Hematopoietic multipotent progenitor cell (in vitro differentiated cells): Measurements from ENCODE around the gene TMEM35B. TPM values are rescaled to one million over a fixed set of nuclear protein-coding genes. Genes with fewer than 3 reads are reported as not detected.
A peak's percentile ranks its signal among the peaks of the same experiment; 100 is the strongest.
"Not testable (repeated sequence)": the region's sequence is repeated elsewhere in the genome, so short reads cannot be mapped to it uniquely, and the experiment has no call there.

Source experiments
- DNase-seq, 3 donors: peaks; one replicate each; pipeline ENCODE4 v3.0.0-alpha.2; 2011 to 2015; ENCODE audit warnings: low read depth in 2 of 3, low spot score in 2 of 3
- total RNA-seq: library from RNA; depleted of rRNA; stranded (reverse); fragments of >200 nt; gene quantifications from one replicate; pipeline ENCODE4 v1.2.3, GENCODE V29; 2012

Gene TMEM35B
- total RNA-seq = 34.2 TPM

DNA sequence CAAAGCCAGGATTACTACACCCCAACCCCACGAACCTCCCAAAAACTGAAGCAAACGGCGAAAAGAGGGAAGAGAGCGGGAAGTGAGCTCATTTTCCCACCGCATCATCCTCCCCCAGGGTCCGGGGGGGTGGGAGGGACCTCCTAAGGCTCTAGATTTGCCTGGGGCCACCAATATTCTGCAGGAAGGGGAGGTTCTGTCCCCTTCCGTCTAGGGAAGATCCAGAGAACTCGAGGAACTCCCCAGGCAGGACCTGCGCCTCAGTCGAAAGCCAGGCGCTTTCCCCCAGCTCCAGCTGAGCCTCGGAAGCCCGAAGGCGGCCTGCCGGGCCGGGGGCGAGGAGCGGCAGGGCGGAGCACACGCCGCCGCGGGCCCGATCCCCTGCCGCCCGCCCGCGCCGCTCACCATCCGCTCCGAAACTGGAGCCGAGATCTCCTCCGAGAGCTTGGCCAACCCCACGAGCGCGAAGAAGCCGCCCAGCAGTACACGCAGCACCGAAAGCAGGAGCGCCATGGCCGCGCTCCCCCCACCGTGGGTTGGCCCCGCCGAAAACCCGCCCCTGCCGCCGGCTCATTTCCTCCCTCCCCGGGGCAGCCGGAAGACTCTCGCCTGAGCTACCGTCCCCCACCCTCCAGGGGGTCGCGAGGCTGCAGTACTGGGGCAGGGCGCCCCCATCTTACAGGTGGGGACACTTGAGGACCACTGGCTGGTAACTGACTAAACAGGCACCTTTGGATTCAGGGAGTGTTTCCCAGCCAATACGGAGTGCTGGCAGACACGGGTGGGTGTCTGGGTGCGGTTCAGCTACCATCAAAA is at the start of gene TMEM35B:
TMEM35B (minus strand) TSS at position 555 of the 816 bp plus-strand sequence; CDS start at position 513, 42 bp downstream.
- DNase-seq = peak; percentile 55 to 81 (median 73)

DNA sequence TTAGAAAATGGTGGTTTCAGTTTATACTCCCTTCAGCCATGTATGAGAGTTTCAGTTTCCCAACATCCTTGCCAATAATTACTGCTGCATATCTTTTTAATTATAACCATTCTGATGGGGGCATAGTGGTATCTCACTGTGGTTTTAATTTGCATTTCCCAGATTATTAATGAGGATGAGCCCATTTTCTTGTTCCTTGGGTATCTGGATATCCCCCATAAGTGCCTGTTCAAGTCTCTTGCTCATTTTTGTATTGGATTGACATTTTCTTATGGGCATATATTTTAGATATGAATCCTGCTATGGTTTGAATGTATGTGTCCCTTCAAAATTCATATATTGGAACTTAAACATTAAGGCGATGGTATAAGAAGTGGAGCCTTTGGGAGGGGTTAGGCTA is 48.2 kb upstream of the TMEM35B start:
- DNase-seq = no peak

DNA sequence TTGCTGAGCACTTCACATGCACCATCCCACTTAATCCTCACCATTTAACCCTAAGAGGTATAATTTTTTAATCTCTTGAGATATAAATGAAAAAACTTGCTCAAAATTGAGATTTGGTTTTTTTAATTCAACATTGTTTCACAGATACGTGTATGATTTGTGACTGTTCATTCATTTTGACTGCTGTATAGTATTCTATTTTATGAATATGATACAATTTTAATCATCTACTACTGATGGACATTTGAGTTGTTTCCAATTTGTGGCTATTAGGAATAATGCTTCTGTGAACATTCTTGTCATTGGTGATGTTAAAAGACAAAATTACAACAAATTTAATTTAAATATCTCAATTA is 47.2 kb upstream of the TMEM35B start:
- DNase-seq = no peak

DNA sequence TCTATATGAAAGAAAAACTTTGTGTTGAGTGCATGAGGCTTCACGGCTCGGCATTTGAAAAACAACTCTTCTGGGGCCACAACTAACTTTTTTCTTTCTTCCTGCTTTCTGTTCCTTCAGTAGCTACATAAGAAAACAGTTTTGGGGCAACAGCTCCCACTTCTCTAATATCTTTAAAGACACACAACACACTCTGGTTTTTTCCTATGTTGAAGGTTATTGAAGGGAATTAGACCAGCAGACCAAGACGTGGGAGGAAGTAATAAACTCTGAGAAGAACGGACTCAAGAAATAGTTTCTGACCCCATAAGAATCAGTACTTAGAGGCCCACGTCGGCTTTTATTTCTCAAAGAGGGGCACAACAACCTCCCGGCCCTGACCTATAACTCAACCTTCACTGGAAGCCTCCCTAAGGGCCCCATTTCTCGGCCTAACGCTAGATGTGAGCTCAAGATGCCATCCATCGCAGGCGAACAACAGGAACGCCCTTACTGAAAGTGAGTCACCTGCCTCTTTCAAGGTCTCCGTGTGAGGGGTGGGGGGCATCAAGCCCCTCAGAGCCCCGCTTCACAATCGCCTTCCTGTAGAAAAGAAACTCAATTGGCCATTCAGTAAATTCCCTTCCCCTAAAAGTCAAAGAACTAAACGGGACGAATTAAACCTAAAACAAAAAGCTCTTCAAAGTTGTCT is 45.8 kb upstream of the TMEM35B start:
- DNase-seq = peak in 2 of 3 donors; percentile 65 to 70

DNA sequence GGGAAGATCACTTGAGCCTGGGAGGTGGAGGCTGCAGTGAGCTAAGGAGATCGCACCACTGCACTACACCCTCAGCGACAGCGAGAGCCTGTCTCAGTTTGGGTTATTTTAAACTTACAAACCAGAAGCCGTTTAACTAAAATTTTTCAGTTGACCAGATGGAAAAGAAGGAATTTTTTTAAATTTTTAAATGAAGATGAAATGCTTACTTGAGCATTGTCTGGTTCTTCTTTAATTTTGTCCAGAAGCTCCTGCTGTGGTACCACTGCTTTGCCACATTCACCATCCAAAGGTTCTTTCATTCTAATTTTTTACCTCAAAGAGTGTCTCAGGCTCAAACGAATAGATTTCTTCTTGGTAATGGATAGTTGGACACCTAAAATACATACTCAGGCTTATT is 45.2 kb upstream of the TMEM35B start:
- DNase-seq = no peak

DNA sequence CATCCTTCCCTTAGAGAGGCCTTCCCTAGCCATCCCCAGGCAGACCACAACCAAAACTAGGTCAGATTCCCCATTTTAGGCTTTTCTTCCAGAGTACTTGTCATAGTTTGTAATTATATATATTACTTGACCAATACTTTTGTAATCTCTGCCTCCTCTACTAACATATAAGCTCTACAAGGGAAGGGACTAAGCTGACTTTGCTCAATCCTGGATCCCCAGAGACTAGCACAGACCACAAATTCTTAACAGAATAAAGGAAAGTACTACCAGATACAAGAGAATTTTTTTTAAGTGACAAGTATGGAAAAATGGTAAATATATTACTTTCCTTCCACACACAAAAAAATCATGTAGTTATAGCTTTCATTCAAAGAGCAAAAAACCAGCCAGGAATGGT is 44.6 kb upstream of the TMEM35B start:
- DNase-seq = no peak

DNA sequence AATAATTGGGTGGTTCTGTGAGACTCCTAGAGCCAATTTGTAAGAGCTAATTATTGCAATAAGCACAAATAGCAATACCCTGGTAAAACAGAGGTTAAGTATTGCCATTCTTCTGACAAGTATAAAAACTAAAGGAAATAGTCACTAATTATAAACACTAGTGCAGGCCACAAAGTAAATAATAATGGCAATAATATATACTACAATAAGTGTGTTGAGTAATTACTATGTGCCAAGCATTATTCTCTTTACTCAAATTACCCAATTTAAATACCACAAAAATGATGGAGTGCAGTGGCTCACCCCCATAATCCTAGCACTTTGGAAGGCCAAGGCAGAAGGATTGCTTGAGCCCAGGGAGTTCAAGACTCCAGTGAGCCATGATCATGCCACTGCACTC is 31.3 kb upstream of the TMEM35B start:
- no peak for DNase-seq

DNA sequence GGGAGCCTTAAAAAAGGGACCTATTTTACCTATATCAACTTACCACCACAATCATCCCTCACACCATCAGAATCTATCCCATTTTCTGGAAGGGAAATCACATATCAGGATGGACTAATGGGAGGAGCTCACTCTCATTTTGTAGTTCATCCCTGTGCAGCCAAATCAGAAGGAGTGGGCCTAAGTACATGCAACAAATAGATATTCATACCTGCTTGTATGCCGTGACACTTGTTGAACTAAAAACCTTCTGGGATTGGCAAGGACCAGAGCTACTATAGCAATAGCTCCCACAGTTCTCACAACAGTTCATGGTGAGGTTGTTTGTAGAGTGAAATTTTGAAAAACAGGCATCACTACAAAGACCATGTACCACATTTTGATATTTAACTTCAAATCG is 29.3 kb upstream of the TMEM35B start:
- DNase-seq = no peak

DNA sequence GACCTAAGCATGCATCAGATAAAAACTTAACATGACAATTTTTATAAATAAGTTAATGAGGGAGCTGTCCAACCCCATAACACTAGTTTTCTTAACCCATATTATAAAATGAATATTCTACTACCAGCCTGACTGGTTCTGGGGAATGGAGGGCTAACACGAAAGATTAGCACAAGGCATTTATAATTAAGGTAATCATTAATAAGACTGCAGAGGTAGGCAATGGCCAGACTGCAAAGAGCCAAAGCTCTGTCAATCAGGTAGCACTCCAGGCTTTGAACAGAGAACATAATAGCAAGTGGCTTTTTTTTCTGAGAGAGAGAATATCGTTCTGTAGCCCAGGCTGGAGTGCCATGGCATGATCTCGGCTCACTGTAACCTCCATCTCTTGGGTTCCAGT is 20.6 kb upstream of the TMEM35B start:
- DNase-seq = no peak

DNA sequence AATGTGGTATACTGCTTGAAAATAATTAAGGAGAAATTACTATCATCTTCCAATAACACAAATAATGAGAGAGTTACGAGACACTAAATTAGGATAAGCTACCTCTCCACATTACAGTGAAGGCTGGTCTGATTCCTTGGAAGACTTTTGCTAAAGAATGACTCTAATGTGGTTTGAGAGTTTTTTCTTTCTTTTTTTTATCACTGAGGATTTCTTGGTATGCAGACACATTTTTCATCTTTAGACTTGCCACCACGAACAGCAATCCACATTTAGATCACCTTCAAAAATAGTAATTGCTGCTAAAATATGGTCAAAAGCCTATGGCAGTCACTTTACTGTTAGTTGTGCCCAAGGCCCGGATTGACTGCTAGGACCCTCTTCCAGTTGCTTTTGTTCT is 16.6 kb upstream of the TMEM35B start:
- no peak for DNase-seq

DNA sequence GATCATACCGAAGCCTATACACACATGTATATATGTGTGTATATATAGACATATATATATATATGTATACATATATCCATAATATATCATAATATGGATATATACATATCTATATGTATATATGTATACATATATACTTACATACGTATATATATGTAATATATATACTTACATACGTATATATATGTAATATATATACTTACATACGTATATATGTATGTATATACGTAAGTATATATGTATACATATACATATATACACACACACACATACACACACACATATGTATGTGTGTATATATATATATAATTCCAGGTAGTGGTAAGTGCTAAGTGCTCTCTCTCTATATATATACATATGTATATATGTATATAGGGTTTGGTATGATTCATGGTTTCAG is 9.7 kb upstream of the TMEM35B start:
- DNase-seq = no peak

DNA sequence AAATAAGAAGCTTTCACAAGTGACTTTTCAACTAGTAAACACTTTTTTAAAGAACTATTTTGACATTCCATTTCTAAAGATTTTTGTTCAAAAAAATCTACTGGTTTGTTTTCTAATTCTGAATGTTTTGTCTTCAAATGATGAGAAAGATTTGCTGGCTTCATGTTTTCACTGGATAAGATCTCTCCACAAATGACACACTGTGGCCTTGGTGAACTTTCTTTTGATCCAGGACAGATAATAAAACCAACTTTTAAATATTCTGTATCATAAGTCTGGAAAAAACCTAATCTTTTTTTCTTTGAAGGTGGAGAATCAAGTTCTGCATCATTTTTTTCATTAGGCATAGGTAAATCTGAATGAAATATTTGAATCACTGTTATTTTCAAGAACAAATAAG is 3.4 kb upstream of the TMEM35B start:
- DNase-seq = no peak

DNA sequence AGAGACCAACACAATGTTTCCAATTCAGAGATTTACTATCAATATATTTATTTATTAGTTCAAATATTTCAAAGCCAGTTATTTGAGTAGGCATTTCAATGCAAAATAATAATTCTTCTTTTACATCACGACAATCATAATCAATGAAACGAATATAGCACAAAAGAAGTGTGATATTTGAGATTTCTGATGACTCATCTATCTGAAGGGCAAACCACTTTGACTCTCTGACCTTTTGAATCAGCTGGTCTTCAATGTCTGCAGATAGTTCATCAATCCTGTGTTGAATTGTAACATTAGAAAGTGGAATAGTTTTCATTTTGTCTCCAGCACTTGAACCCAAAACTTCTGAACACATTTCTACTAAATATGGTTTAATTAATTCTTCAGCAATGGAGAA is 3.0 kb upstream of the TMEM35B start:
- no peak for DNase-seq

DNA sequence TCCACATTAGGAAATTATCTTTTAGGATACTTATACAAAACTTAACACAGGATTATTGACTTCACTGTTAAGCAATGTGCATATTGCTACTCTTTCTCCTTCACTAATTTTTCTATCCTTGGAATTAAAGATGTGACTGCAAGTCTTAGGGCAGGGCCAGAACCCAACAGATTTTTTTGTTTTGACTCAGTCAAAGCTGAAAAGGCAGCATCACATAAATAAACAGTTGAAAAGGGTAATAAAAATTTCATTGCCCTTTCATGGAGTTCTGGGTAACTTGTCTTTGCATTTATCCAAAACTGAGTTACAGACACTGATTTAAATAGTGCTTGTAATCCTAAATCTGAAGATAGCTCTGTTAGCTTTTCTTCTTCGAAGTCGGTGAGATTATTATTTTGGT is 1.9 kb upstream of the TMEM35B start:
- DNase-seq = no peak

DNA sequence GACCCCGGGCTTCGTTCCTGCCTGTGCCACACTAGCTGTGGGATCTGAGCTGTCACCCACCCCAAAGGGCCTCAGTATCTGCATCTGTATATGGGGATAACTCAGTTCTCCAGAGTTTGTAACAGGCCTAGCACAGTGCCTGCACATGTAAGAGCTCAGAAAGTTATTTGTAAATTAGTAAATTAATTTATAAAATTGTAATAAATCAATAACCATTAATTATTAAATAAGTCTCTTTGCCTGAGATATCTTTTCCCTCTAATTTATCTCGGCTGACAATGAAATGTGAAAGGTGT is 410 bp upstream of the TMEM35B start:
- not testable (repeated sequence) for DNase-seq

DNA sequence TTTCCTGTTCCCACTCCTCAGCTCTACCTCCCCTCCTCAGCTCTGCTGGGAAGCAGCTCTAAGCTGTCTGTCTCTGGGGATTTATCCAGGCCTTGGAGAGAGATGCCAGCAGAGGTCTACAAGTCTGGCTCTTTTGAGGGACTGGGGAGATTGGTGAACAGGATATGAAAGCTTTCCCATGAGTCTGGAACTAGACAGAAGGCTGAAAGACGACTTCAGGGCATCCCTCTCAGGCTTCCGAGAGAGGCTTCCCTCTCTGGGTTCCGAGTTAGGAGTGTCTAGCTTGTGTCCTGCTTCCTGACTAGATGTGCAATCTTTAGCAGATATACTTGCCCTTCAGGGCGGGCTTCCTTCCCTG is 733 bp downstream of the TMEM35B start:
- peak in 2 of 3 donors; percentile 2 to 6 for DNase-seq

DNA sequence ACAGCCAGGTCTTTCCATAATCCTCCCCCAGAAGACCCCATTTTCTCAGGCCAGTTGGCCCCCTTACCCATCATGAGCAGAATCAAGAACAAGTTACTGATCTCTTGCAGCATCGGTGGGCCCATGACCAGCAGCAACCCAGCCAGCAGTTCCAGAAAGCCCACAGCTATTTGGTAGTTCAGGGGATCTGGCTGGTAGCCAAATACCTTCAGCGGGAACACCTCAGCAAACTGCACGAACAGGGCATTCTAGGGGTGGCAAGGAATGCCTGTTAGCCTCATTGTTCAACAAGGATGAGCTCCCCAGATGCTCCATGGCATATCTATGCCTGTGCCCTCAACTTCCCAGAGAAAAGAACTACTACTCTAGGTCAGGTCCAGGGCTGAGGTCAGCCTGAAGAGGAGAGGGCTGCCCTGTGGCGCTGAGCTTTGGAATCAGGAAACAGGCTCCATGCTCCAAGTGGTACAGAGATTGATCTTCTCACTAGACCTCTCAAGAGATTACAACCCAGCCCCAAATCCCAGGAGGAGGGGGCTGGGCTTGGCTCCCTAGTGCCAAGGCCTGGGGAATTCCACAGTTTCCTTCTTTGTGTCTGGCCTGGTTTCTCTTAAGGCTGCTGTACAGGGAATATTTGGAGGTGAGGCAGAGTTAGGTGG is 1.3 kb downstream of the TMEM35B start:
- no peak for DNase-seq

DNA sequence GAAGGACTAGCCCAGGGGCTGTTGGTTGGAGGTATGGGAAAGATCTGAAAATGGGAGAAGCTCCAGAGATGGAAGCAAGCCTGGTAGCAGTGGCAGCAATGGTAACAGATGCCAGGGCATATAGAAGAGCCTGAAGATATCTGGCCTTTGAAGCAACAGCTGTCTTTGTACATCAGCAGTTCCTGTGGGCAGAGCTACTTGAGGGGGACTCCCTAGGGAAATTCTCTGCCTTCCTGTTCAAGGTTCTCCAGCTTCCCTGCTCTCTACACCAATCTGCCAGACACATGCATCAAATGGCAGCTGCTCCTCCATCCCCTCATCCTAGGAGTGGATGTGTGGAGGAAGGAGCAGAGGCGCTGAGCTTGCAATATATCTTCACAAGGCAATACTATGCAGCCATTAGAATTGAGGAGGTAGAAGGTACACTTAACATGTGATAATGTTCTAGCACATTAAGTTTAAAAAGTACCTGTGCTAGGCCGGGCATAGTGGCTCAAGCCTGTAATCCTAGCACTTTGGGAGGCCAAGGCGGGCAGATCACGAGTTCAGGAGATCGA is 2.2 kb downstream of the TMEM35B start:
- no peak for DNase-seq

DNA sequence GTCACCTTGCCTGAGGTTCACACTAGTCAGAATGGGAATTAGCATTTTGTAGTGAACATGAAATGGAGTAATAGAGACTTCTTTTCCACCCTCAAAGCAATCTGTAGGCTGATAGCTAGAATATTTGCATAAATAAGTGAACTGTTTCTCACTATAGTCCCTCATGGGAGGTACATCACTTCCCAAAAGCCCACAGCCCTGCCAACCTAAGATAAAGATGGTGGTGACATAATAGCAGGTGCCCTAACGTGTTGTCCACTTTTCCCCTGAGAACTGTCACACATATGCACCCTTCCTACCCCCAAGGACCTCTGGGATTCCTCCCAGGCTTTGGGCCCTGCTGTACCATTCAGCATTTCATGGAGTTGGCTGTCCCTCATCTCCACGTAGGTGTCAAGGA is 4.4 kb downstream of the TMEM35B start:
- DNase-seq = no peak

DNA sequence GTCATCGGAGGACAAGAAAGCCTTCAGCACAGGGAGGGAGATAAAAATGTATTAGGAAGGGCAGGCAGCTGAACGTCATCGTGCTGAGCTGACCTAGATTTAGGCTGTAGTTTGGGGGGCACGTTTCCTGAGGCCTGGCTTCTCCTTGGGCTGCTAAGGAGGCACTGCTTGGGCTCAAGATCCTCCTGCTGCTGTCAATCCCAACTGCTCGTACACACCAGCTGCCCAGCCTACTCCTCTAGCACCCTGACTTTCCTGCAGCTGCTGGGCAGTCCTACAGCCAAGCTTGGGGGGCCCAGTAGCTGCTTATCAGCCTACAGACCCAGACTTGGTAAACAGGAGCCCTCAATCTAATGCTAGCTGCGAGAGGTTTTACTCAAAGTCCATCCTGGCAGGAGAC is 6.2 kb downstream of the TMEM35B start:
- DNase-seq = no peak

DNA sequence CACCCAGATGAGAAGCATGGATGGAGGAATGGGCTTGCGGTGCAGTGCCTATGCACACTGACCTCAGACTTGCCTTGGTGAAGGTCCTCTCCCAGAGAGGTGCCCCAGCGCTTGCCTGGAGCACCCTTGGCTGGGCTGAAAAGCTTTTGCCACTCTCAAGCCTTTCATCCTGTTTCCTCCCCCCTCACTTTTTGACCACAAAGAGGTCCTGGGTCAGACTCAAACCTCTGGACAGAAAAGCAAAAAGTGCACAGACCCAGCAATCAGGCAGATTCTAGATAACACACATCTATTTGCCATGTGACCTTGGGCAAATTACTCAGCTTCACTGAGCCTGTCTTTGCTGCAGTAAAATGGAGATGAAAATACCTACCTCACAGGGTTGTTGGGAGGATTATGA is 7.3 kb downstream of the TMEM35B start:
- DNase-seq = no peak

DNA sequence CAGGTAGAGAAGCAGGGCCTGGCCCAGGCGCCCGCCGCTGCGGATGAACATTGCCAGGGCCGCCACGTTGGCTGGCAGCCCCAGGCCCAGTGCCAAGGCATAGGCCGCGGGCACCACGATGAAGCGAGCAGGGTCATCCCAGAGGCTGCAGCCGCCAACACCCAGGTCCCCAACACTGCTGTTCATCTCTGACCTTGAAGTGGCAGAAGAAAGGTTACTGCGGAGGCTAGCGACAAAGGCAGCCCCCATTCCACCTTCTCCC is 8.0 kb downstream of the TMEM35B start:
- no peak for DNase-seq
